SK-N-SH treated with all-trans-retinoic acid at 6 μM for 48 hours (cell line): Measurements from ENCODE around the gene POP4.

Experiments used
- ARNTL ChIP-seq: fragments of 450-650 bp; formaldehyde crosslinking; IDR thresholded peaks from 2 replicates; pipeline ENCODE4 v1.5.0; 2020; ENCODE audit warnings: low read depth, mild to moderate bottlenecking, moderate library complexity, borderline replicate concordance
- BACH2 ChIP-seq: fragments of 250-450 bp; sonication (Bioruptor Pico); IDR thresholded peaks from 2 replicates; pipeline ENCODE4 v1.9.0; 2021; ENCODE audit warnings: mild to moderate bottlenecking, borderline replicate concordance
- CREB5 ChIP-seq: fragments of 250-450 bp; sonication (Bioruptor Pico); IDR thresholded peaks from 2 replicates; pipeline ENCODE4 v1.5.1; 2020; ENCODE audit warnings: low read depth, mild to moderate bottlenecking, moderate library complexity
- ISL1 ChIP-seq: fragments of 250-450 bp; sonication (Bioruptor Pico); IDR thresholded peaks from 2 replicates; pipeline ENCODE4 v2.1.2; 2022; ENCODE audit warnings: mild to moderate bottlenecking, moderate library complexity
- PATZ1 ChIP-seq: fragments of 250-450 bp; sonication (Bioruptor Pico); IDR thresholded peaks from 2 replicates; pipeline ENCODE4 v1.8.0; 2020; ENCODE audit warnings: mild to moderate bottlenecking, moderate library complexity, borderline replicate concordance
- POU6F1 ChIP-seq: fragments of 250-450 bp; sonication (Bioruptor Pico); IDR thresholded peaks from 2 replicates; pipeline ENCODE4 v1.8.0; 2021; ENCODE audit warnings: low read depth, mild to moderate bottlenecking, moderate library complexity, borderline replicate concordance
- RARB ChIP-seq: fragments of 250-450 bp; sonication (Bioruptor Pico); IDR thresholded peaks from 2 replicates; pipeline ENCODE4 v1.8.0; 2021; ENCODE audit warnings: mild to moderate bottlenecking, moderate library complexity
- TOX ChIP-seq: fragments of 250-450 bp; sonication (Bioruptor Pico); IDR thresholded peaks from 2 replicates; pipeline ENCODE4 v1.8.0; 2021; ENCODE audit warnings: mild to moderate bottlenecking, moderate library complexity, borderline replicate concordance
- ZFP3 ChIP-seq: fragments of 250-450 bp; sonication (Bioruptor Pico); IDR thresholded peaks from 2 replicates; pipeline ENCODE4 v1.5.0; 2020; ENCODE audit warnings: mild to moderate bottlenecking, moderate library complexity
- ZFP30 ChIP-seq: fragments of 450-650 bp; formaldehyde crosslinking; IDR thresholded peaks from 2 replicates; pipeline ENCODE4 v1.5.0; 2022; ENCODE audit warnings: mild to moderate bottlenecking, moderate library complexity
- ZNF8 ChIP-seq: fragments of 450-650 bp; formaldehyde crosslinking; IDR thresholded peaks from 2 replicates; pipeline ENCODE4 v1.5.0; 2020; ENCODE audit warnings: mild to moderate bottlenecking, moderate library complexity

- TF ChIP-seq POU6F1 = no peak
- no peak for TF ChIP-seq ARNTL (CRISPR knock-in tag)
- no peak for TF ChIP-seq PATZ1
- TF ChIP-seq CREB5 = no peak
- TF ChIP-seq ZFP30 (CRISPR knock-in tag) = no peak
- no peak for TF ChIP-seq TOX (CRISPR knock-in tag)
- TF ChIP-seq ZFP3 (CRISPR knock-in tag) = no peak
- no peak for TF ChIP-seq BACH2 (CRISPR knock-in tag)
- no peak for TF ChIP-seq ISL1 (CRISPR knock-in tag)
- no peak for TF ChIP-seq ZNF8 (CRISPR knock-in tag)
- no peak for TF ChIP-seq RARB (CRISPR knock-in tag)
These were observed 52.3 kb downstream of the POP4 start for GRCh38 chr19:29658221-29658991.
